Right lobe of liver (tissue), 6 donors: ENCODE data around the gene PPOX. TPM values are rescaled to one million over a fixed set of nuclear protein-coding genes. Genes with fewer than 3 reads are reported as not detected.
A peak's percentile ranks its signal among the peaks of the same experiment; 100 is the strongest.

Source experiments
- ATAC-seq, 4 donors: fragments of 200-7000 bp; cut with Tn5 transposase; one replicate each; pipeline ENCODE4 v1.9.1; 2020; ENCODE audit warnings: mild to moderate bottlenecking in 4 of 4, moderate library complexity in 4 of 4
- DNase-seq, 3 donors: peaks; one replicate each; pipeline ENCODE4 v3.0.0-alpha.2; 2020
- H3K27ac ChIP-seq, 3 donors: fragments of 200-600 bp; one replicate each; pipeline ENCODE4 v1.8.0; 2022
- H3K27me3 ChIP-seq, 2 donors: fragments of 200-600 bp; one replicate each; pipeline ENCODE4 v1.8.0; 2022
- H3K36me3 ChIP-seq, 4 donors: fragments of 200-600 bp; sonication (generic) in 1 of 4; one replicate each; pipeline versions ENCODE4 v1.5.1 to v1.8.0; 2017 to 2022; ENCODE audit warnings: control low read depth in 1 of 4
- H3K4me1 ChIP-seq, 4 donors: fragments of 200-600 bp; sonication (generic) in 1 of 4; one replicate each; pipeline versions ENCODE4 v1.5.1 to v1.8.0; 2017 to 2022; ENCODE audit warnings: control low read depth in 1 of 4
- H3K4me3 ChIP-seq, 3 donors: fragments of 200-600 bp; one replicate each; pipeline ENCODE4 v1.8.0; 2022
- H3K9me3 ChIP-seq, 4 donors: fragments of 200-600 bp; sonication (generic) in 1 of 4; one replicate each; pipeline versions ENCODE4 v1.5.1 to v1.8.0; 2017 to 2022; ENCODE audit warnings: control low read depth in 1 of 4
- POLR2A ChIP-seq: fragments of 450-650 bp; IDR thresholded peaks from one replicate; pipeline ENCODE4 v1.6.1; 2017; ENCODE audit warnings: antibody characterized with exemption, mild to moderate bottlenecking
- WGBS: methylation state at CpG from one replicate; pipeline ENCODE4 v1.1.6; 2018; ENCODE audit warnings: low coverage, low lambda C conversion rate; ENCODE audit not compliant: insufficient coverage; ENCODE audit errors: missing lambda C conversion rate; 5-methylcytosine and 5-hydroxymethylcytosine counted together
- intact Hi-C, 2 donors: fragments of 100-400 bp; cut with DNase I; formaldehyde crosslinking; loops; one replicate each; pipeline versions ENCODE4 v1.11.2 to v1.14.1; 2022
- small RNA-seq, 2 experiments: library from RNA; depleted of rRNA; stranded (forward); fragments of <200 nt; gene quantifications; one replicate each; pipeline ENCODE3, GENCODE V24; 2016
- total RNA-seq, 6 experiments: library from RNA; depleted of rRNA in 2 of 6; stranded (reverse); fragments of >200 nt in 2 of 6; fragmentation: NEBNext Ultra II Directional in 3 of 6; extraction: Animal tissue kit (Norgen Biotek cat#: 25700) in 3 of 6; gene quantifications; one replicate each; pipeline versions ENCODE4 v1.1.0 to v1.2.4, GENCODE V29; 2016 to 2023
- TF ChIP-seq, protein P1 (sequence below), 4 donors: fragments of 200-600 bp in 3 of 4; fragments of 450-650 bp in 1 of 4; IDR thresholded peaks; one replicate each; pipeline versions ENCODE4 v1.5.1 to v1.8.0; 2016 to 2022; ENCODE audit warnings: antibody characterized with exemption in 4 of 4, mild to moderate bottlenecking in 2 of 4
- donor health status: DM: no; HTN: yes; CAD: no.
- donor health status: DM: no; HTN: no; CAD: no.
- donor health status: DM: no; HTN: no; CAD: no.
- donor health status: DM: no; HTN: yes; CAD: no.
- donor health status: DM: no; HTN: yes; CAD: no.

Gene PPOX
- total RNA-seq, 6 experiments from 2014 or later, result 7.6 to 14.3 (median 9.5) TPM

DNA sequence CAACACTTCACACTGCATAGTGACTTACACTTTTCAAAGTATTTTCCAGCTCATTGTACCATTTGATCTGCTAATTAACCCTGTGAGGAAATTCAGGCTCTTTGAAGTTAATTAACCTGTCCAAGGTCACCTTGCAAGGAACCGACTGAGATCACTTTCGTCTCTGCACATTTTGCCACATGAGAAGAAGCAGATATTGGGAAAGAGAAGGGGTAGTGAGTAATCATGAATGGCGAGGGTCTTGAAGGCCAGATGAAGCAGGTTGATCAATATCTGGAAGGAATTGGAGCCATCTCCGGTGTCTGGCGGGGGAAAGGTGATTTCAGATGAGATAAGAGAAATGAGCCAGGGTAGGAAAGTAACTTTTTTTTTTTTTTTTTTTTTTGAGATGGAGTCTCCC is 53.8 kb downstream of the PPOX start:
- H3K4me1 ChIP-seq, result peaks cover 0 to 61% (median 8%) of the 10 kb centered on the region in 4 donors
- no peaks in the 10 kb centered on the region for H3K27me3 ChIP-seq
- intact Hi-C loops, result no loop called here
- peak overlapping the region in 1 of 3 donors; percentile 90 for H3K27ac ChIP-seq
- no peaks in the 10 kb centered on the region for H3K9me3 ChIP-seq
- no peak overlapping the region for H3K4me3 ChIP-seq
- TF ChIP-seq POLR2A, result no peak
- TF ChIP-seq, protein P1, sequence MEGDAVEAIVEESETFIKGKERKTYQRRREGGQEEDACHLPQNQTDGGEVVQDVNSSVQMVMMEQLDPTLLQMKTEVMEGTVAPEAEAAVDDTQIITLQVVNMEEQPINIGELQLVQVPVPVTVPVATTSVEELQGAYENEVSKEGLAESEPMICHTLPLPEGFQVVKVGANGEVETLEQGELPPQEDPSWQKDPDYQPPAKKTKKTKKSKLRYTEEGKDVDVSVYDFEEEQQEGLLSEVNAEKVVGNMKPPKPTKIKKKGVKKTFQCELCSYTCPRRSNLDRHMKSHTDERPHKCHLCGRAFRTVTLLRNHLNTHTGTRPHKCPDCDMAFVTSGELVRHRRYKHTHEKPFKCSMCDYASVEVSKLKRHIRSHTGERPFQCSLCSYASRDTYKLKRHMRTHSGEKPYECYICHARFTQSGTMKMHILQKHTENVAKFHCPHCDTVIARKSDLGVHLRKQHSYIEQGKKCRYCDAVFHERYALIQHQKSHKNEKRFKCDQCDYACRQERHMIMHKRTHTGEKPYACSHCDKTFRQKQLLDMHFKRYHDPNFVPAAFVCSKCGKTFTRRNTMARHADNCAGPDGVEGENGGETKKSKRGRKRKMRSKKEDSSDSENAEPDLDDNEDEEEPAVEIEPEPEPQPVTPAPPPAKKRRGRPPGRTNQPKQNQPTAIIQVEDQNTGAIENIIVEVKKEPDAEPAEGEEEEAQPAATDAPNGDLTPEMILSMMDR (IDR thresholded peaks at IDR 0.05), result no peak
- peaks cover 0 to 2% (median 0%) of the 10 kb centered on the region in 4 donors for H3K36me3 ChIP-seq
- 18% methylated on average over 5 of the region's 5 CpGs for WGBS
- ATAC-seq (no peak), DNase-seq (no peak)

Small RNAs within 50 kb of the gene (small RNA-seq; reads per million reads assigned to genes)
- 0 reads per million in 2 experiments for gene RF01225

Other genes with a start within 250 kb of the PPOX start
- under 1 TPM in 3 of 6 experiments, not detected in 3; 0.29 to 0.33 (median 0.32) TPM for gene ITLN2, start 211.6 kb upstream of the PPOX start, total RNA-seq
- 100 to 1,000 TPM in 1 of 6 experiments, 10 to 100 TPM in 5; 48.3 to 119 (median 65.3) TPM for gene F11R, start 145.3 kb upstream of the PPOX start, total RNA-seq
- 10 to 100 TPM; 16.3 to 60.8 (median 28.3) TPM for gene TSTD1, start 127.5 kb upstream of the PPOX start, total RNA-seq
- 10 to 100 TPM; 25.5 to 34.3 (median 28.1) TPM for gene USF1, start 120.4 kb upstream of the PPOX start, total RNA-seq
- 1 to 10 TPM; 2.8 to 7.4 (median 3.6) TPM for gene ARHGAP30, start 96.5 kb upstream of the PPOX start, total RNA-seq
- gene NECTIN4, start 76.9 kb upstream of the PPOX start, total RNA-seq, result not detected
- 1 to 10 TPM; 1.4 to 6.8 (median 2.9) TPM for gene KLHDC9, start 68.1 kb upstream of the PPOX start, total RNA-seq
- 10 to 100 TPM; 16.6 to 37.5 (median 25.8) TPM for gene PFDN2, start 48.4 kb upstream of the PPOX start, total RNA-seq
- gene NIT1, start 48.3 kb upstream of the PPOX start, total RNA-seq, result 10 to 100 TPM; 36.9 to 67.8 (median 45.8) TPM
- gene DEDD, start 33.8 kb upstream of the PPOX start, total RNA-seq, result 10 to 100 TPM; 13.8 to 22.0 (median 16.6) TPM
- gene UFC1, start 12.4 kb upstream of the PPOX start, total RNA-seq, result 10 to 100 TPM; 24.6 to 37.7 (median 35.3) TPM
- gene USP21, start 6.9 kb upstream of the PPOX start, total RNA-seq, result 10 to 100 TPM in 1 of 6 experiments, 1 to 10 TPM in 5; 6.9 to 11.1 (median 8.8) TPM
- gene B4GALT3, start 11.1 kb downstream of the PPOX start, total RNA-seq, result 10 to 100 TPM; 10.9 to 21.1 (median 13.1) TPM
- 10 to 100 TPM in 1 of 6 experiments, 1 to 10 TPM in 3, under 1 TPM in 2; 0.29 to 11.0 (median 2.1) TPM for gene ADAMTS4, start 32.6 kb downstream of the PPOX start, total RNA-seq
- 100 to 1,000 TPM in 5 of 6 experiments, 10 to 100 TPM in 1; 91.1 to 157 (median 107) TPM for gene NDUFS2, start 35.9 kb downstream of the PPOX start, total RNA-seq
- gene FCER1G, start 48.9 kb downstream of the PPOX start, total RNA-seq, result 10 to 100 TPM; 11.5 to 54.0 (median 19.0) TPM
- gene APOA2, start 57.2 kb downstream of the PPOX start, total RNA-seq, result over 10,000 TPM in 2 of 6 experiments, 1,000 to 10,000 TPM in 4; 3,802 to 16,527 (median 7,524) TPM
- 10 to 100 TPM in 3 of 6 experiments, 1 to 10 TPM in 3; 4.3 to 18.5 (median 8.1) TPM for gene TOMM40L, start 59.6 kb downstream of the PPOX start, total RNA-seq
- gene NR1I3, start 71.8 kb downstream of the PPOX start, total RNA-seq, result 100 to 1,000 TPM in 3 of 6 experiments, 10 to 100 TPM in 3; 24.1 to 169 (median 85.7) TPM
- gene PCP4L1, start 92.3 kb downstream of the PPOX start, total RNA-seq, result 1 to 10 TPM; 1.3 to 6.0 (median 2.9) TPM
- gene MPZ, start 143.5 kb downstream of the PPOX start, total RNA-seq, result 10 to 100 TPM in 1 of 6 experiments, 1 to 10 TPM in 5; 2.1 to 14.3 (median 6.5) TPM
- gene SDHC, start 148.0 kb downstream of the PPOX start, total RNA-seq, result 100 to 1,000 TPM; 167 to 282 (median 235) TPM
- gene CFAP126, start 201.4 kb downstream of the PPOX start, total RNA-seq, result not detected